GM11168 (cell line): Measurements from ENCODE around the gene CDH23.

Source experiments
- in situ Hi-C: fragments of 300-500 bp; cut with MboI; formaldehyde crosslinking; loops from one replicate; pipeline ENCODE4 v1.12.0; 2022; ENCODE audit warnings: low sequenced_read_pairs; ENCODE audit not compliant: unreplicated experiment

CDH23 gene

DNA sequence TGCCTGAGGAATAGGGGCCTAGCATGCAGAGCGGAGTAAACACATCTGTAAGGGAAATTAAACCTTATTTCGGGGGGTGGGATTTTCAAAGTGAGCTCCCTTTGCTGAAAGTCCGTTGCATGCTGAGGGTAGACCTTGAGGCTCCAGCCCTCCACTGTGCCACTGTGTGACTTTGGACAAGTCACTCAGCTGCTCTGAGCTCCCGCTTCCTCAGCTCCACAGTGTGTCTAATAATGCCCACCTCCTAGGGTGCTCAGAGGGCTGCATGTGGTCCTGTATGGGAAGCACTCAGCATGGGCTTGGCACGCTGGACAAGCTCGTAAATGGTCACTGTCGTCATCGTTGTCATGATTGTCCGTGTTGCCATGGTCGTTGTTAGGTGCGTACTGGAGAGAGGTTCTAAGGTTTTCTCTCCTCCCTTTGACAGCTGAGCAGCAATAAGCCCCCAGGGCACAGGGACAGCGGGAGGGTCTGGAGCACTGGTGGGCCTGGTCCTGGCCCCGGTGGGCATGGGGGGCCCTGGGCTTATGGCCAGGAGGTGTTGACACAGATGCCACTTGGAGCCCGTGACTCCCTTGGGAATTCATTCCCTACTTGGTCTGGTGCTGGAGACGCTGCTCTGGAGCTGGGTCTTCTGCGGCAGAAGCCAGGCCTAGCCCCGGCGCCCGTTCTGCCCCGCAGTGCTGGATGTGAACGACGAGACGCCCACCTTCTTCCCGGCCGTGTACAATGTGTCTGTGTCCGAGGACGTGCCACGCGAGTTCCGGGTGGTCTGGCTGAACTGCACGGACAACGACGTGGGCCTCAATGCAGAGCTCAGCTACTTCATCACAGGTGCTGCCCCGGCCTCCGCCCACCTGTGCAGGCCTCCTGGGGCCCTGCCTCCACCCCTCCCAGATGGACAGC is 309.7 kb downstream of the CDH23 start:
- in situ Hi-C loops, result no loop called here

DNA sequence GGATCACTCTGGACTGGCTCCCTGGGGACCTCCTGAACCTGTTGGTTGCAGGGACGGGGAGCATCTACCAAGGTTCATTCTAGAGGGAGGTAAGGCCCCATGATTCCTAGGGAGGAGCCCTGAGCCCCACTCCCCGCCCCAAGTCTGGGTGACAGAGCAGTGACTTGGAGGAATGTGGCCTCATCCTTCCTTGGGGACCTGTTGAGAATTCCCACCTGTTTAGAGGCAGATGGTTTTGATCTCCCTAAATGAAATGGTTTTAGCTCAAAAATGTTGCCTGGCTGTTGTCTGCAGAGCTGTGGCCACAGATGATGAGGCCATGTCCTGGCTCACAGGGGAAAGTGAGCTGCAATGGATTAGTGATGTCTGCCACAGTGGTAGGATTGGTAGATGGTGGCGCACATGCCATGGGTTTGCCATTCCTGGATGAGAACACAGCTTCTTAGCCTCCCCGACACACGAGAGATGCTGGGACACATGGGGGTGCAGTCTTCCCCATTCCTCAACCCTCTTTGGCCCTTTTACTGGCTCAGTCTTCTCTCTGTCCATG is 310.6 kb downstream of the CDH23 start:
- in situ Hi-C loops, result no loop called here

DNA sequence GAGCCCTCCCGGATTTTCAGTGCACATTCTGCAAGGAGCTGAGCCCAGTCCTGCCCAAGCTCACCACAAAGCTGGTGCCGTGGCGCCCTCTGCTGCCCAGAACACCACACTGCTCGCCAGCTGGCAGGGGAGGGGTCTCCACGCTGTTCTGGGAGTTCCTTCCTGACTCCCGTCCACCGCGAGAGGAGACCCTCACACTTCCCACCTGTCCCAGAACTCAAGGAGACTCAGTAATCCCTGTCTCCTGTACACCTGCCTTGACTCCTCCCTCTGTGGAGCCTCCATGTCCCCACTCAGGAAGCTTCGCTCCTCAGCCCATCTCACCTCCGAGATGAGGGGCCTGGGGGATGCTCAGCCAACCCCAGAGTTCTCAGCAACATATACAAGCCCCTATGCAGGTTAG is 311.6 kb downstream of the CDH23 start:
- in situ Hi-C loops, result no loop called here

- in situ Hi-C loops, result no loop called here
Measured at GRCh38 chr10:71708897-71709882, 312.5 kb downstream of the CDH23 start.

DNA sequence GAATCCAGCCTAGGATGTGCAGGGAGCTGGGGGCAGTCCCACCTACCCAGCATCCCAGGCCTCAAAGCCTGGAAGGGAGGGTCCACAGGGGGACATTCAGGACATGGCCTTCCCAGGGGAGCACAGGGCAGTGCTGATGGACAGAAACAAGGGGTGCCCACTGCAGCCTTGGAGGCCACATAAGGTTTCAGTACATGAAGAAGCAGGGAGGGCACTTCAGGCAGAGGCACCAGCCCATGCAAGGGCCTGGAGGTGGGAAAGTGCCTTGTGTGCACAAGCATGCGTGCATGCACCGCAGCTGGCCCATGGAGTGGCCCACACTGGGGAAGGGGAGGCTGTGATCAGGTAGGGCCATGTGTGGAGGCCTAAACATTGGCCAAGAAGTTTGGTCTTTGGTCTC is 313.8 kb downstream of the CDH23 start:
- in situ Hi-C loops, result loop anchor here (5.0 to 10.0 kb wide), 2 partner anchors 67 to 104 kb away; no protein-coding TSS in a partner anchor

- in situ Hi-C loops, result loop anchor here (5.0 to 10.0 kb wide), 2 partner anchors 66 to 104 kb away; no protein-coding TSS in a partner anchor
Measured at GRCh38 chr10:71711052-71711623, 314.4 kb downstream of the CDH23 start.

DNA sequence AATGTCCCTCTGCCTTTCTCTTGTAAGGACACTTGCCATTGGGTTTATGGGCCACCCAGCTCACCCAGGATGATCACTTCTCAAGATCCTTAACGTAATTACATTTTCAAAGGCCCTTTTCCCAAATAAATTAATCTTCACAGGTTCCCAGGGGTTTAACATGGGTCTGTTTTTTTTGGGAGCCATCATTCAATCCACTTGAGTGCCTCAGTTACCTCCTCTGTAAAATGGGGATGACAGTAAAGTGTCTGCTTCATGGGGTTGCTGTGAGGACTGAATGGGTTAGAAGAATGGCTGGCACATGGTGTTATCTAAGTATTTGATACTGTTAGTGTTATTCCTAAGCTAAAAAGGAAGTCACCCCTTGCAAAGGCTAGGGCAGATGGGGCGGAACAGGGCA is 315.4 kb downstream of the CDH23 start:
- in situ Hi-C loops, result loop anchor here (5.0 to 10.0 kb wide), 2 partner anchors 65 to 103 kb away; no protein-coding TSS in a partner anchor

GRCh38 chr10:71712572-71713134 is 315.9 kb downstream of the CDH23 start:
- in situ Hi-C loops, result loop anchor here (5.0 to 10.0 kb wide), 2 partner anchors 65 to 102 kb away; no protein-coding TSS in a partner anchor

- in situ Hi-C loops, result loop anchor here (5.0 to 10.0 kb wide), 2 partner anchors 64 to 101 kb away; no protein-coding TSS in a partner anchor
Measured at GRCh38 chr10:71713135-71714030, 316.7 kb downstream of the CDH23 start.

DNA sequence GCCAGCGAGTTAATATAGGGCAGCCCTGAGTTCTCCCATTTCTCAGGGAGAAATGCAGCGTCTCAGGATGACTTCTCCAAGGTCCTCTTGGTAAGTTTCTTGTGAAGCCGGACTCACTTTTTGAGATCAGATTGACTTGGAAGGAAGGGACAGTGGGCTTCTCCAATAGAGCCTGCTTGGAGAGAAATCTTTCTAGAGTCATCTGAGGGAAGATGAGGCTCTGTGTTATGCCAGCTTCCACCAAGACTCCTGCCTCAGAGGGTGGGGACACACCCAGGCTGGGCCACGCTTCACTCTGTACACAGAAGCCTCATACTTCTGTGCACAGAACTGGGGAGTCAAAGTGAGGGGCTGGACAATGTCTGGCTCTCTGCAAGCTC is 317.3 kb downstream of the CDH23 start:
- in situ Hi-C loops, result loop anchor here (5.0 to 10.0 kb wide), 2 partner anchors 63 to 101 kb away; no protein-coding TSS in a partner anchor

- in situ Hi-C loops, result loop anchor here (5.0 to 10.0 kb wide), 2 partner anchors 63 to 100 kb away; no protein-coding TSS in a partner anchor
Measured at GRCh38 chr10:71714592-71714991, 317.9 kb downstream of the CDH23 start.

GRCh38 chr10:71715026-71715425 is 318.3 kb downstream of the CDH23 start:
- in situ Hi-C loops, result loop anchor here (10.0 kb wide), 1 partner anchor 100 kb away; no protein-coding TSS in a partner anchor

DNA sequence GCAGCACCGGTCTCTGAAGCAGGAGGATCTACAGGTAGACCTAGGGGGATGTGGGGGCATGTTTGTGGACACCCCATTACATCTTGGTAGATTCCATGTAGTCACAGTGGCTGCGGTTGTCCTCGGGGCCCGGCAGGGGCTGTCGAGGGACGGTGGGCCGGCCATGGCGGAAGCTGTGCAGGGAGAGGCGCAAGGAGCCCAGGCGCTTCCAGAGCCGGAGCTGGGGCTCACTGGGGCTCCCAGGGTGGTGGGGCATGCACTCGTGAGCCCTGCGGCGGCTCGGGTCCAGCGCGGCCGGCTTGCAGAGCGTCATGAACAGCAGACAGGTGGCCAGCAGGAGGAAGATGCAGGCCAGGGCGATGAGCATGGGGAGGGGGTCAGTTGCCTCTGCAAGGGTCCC is 319.1 kb downstream of the CDH23 start:
- in situ Hi-C loops, result loop anchor here (10.0 kb wide), 1 partner anchor 99 kb away; no protein-coding TSS in a partner anchor

DNA sequence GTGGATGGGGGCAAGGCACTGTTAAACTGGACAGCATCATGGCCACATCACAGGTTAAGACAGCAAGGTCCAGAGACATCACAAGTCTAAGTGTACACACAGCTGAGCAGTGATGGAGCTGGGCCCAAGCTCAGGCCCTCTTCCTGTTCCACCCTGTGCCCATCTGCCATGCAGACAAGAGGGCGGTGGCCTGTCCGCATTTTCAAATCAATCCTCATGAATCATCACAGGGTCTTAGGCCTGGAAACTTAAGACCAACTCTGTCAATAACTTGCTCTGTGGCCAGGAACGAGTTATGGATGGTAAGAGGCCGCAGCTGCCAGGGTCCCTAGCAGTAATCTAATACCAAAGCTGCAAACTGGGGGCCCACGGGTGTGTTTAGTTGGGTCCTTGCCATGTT is 319.7 kb downstream of the CDH23 start:
- in situ Hi-C loops, result loop anchor here (10.0 kb wide), 1 partner anchor 98 kb away; no protein-coding TSS in a partner anchor

- in situ Hi-C loops, result loop anchor here (10.0 kb wide), 1 partner anchor 98 kb away; no protein-coding TSS in a partner anchor
Measured at GRCh38 chr10:71717056-71717455, 320.3 kb downstream of the CDH23 start.

- in situ Hi-C loops, result loop anchor here (10.0 kb wide), 1 partner anchor 97 kb away; no protein-coding TSS in a partner anchor
Measured at GRCh38 chr10:71717551-71717951, 320.8 kb downstream of the CDH23 start.

DNA sequence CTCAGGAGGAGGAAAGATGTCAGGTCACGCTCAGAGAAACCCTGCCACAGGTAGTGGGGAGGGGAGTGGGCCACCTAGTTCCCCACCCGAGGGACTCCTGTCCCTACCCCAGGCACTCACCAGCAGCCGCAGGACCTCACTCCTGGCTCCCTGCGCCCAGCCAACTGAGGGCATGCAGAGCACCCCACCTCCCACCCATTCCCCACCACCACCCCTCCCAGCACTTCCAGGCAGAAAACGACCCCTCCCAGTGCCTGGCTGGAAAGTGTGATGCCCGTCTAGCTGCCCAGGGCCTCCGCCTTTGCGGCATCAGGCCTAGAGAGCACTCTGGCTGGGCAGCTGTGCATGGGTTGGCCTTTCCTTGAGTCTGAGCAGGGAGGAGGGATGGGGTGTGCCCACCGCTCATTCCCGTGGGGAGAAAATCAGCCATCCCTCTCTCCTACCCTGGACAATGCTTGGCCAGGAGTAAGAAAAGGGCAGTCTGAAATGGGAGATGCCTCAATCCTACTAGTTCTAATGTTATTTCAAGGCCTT is 321.5 kb downstream of the CDH23 start:
- in situ Hi-C loops, result loop anchor here (10.0 kb wide), 1 partner anchor 97 kb away; no protein-coding TSS in a partner anchor

- in situ Hi-C loops, result loop anchor here (10.0 kb wide), 1 partner anchor 96 kb away; no protein-coding TSS in a partner anchor
Measured at GRCh38 chr10:71719042-71719441, 322.3 kb downstream of the CDH23 start.
